ENCODE results near the gene SEMA3C.
A peak's percentile ranks its signal among the peaks of the same experiment; 100 is the strongest.
"Not testable (repeated sequence)": the region's sequence is repeated elsewhere in the genome, so short reads cannot be mapped to it uniquely, and the experiment has no call there.

SEMA3C gene

DNA sequence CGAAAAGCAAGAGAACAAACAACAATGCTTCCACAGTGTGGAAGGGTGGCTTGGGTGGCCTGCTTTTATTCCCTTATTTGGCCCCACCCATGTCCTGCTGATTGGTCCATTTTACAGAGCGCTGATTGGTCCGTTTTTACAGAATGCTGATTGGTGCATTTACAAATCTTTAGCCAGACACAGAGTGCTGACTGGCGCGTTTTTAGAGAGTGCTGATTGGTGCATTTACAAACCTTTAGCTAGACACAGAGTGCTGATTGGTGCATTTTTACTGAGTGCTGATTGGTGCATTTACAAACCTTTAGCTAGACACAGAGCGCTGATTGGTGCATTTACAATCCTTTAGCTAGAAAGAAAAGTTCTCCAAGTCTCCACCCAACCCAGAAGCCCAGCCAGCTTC is 8.1 kb upstream of the SEMA3C start:
- not testable (repeated sequence) for DNase-seq (ENCODE audit: low read depth)

DNA sequence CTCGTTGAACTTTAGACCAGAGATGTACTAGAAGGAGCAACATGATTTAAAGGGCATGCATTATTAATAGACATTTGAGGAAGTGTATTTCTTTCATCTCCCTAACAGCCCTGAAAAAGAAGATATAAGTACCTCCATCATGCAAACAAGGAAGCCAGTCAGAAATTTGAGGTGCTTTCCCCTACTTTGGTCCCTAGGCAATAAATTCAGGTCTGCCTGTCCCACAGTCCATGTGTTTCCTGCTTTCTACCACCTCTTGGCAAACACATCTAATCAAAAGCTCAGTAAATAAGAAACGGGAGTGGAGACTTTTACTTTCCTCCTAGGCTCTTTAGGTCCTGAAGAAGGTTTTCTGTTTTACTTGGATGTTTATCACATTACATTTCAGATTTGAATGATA is 5.2 kb upstream of the SEMA3C start:
- no peak for DNase-seq (ENCODE audit: low read depth)

DNA sequence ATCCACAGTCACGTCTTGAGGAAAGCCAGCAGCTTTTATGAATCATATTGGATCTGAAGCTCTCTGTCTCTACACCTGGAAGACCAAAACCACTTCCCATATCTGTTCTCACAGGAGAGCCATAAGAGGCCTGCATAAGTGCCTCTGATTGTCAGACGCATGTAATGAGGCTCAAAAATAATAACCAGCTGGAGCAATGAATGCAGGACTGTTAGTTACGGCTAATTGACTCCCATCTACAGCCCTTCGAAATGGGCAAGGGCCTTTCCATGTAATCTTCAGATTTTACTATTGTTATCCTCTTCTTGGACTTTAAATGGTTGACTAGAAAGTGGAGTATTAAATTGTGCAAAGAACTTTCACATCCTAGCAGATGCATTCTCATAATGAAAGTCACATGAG is 4.4 kb upstream of the SEMA3C start:
- no peak for DNase-seq (ENCODE audit: low read depth)

DNA sequence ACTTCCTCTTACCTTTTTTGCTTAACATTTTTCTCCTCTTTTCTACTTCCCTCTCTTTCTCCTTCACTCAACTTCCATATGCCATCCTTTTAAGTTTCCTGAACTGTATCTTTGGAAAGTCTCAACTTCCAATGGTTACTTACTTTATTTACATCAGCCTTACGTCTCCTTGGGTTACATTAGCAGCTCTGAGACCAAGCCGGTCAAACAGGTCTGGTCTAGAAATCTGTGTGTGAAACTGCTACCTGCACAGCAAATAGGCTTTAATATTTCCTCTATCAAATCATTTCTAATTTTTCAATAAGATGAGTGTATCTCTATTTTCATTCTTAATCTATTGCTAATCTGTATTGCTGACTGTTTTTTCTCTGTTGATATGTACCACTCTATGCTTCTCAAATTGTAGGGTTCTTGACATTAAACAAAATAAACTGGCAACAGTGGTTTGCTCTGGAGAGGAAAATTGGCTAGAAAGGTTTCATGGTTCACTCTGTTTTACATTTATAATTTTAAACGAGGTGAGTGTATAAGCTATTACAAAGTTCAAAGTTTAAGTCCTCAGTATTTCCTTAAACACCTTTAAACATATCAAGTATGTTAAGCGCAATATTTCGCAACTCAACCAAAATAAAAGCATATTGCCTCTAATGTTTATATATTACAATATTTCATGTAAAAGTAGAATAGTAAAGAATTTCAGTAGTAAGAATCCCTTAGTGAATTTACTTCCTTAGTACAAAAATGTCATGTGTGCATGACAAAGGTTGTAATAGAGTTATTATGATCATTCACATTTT is 3.6 kb upstream of the SEMA3C start:
- no peak for DNase-seq (ENCODE audit: low read depth)

DNA sequence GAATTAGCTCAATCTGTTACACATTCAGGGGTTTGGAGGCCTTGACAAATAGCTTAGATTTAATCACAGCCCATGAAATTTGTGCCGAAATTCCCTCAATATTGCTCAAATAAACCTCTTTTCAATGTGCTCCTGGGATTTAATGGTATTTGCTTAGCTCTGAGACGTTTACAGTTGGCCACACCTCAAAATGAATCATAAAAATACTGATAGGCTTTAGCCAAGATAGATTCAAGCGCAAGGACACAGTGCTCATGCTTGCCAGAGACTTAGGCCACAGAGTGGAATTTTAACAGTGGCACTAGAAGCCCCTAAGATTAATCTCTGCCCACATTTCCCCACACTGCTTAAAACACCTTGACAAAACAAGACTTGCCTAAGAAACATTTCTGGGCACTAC is 2.3 kb upstream of the SEMA3C start:
- no peak for DNase-seq (ENCODE audit: low read depth)

- DNase-seq (ENCODE audit: low read depth), result no peak
Measured at GRCh38 chr7:80918399-80918798, 452 bp downstream of the SEMA3C start.

GRCh38 chr7:80916770-80917741 is 1.8 kb downstream of the SEMA3C start:
- peak; percentile 50 for DNase-seq (ENCODE audit: low read depth)

DNA sequence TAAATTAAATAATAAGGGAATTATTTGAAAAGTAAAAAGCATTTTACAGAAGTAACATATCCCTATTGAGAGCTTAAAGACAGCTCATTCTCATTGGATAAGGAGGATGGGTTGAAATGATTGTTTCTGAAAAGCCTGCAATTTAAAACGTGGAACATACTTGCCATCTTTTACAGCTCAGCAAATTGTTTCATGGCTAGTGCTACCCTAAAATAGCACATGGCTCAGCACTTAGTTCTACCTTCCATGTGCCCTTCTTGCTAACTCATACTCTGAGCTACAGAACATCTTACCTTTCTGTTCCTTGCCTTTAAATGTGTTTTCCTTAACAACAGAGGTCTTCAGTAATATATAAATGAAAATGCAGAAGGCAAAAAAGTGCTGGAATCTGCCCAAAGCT is 8.6 kb downstream of the SEMA3C start:
- DNase-seq (ENCODE audit: low read depth), result no peak

DNA sequence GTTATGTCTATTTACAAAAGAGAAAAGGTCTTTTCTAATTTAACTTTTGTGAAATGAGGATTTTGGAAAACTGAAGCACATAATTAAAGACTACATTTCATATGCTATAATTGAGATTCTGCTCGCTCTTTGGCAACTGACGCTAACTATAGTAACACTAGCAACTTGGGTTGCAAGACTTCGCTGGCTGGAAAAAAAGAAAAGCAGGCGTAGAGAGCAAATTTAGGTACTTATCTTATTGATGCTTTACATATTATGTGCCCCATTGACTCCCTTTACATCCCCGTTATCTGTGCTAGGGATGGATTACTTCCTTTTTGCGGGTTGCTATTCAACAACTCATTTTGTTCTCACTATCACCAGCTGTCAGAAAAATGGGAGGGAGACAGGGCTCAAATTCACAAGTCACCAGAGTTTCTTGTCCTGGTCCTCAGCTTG is 10.5 kb downstream of the SEMA3C start:
- DNase-seq (ENCODE audit: low read depth), result no peak

DNA sequence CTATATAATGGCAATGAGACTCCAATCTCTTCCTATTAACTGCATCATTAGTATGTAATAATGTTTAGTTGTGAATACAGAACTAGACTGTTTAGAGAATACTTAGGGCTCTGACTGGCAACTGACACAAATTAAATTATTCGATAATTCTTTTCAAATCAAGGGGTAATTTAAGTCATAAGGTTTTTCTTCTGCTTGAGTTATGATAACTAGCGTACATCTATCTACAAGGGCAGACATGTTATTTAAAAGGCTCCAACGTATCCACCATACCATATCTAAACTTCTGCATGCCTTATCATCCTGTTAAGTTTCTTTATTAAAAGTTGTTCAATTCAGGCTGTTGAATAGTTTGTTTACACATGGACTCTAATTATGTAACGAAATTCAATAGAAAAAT is 11.2 kb downstream of the SEMA3C start:
- no peak for DNase-seq (ENCODE audit: low read depth)

DNA sequence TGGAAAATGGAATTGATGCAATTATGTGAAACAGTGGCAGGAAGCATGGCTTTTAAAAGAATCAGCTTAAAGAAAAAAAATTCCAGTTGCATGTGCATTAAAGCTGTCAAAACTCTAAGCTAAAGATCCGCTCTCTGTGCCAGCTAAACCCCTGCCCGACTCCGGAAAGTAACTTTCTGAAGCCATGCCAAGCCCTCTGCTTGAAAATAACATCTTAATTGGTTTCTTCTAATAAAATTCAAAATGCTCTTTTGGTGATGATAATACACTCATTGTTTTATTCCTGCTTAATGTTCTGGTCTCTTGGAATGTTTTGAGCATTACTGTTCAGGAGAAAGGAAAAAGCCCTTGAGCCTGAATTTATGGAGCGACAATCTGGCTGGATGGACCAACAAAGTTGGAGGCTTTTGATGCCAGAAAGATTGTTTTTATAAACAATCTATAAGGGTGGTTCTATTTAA is 11.7 kb downstream of the SEMA3C start:
- no peak for DNase-seq (ENCODE audit: low read depth)

DNA sequence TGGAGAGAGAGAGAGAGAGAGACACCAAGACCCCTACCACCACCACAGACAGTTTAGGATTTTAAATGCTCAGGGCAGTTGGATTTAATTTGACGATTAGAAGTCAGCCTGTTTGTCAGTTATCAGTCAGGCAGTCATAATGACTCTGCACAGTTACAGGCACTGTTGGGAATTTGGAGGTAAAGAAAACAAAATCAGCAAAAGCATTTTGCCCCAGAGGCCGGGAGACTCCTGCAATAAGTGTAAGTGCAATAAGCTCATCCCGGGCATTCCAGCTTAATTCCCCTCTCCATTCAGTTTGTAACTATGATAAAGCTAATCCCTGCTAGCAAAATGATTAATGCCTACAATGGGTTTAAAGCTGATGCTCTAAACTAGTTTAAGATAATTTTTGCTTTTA is 13.5 kb downstream of the SEMA3C start:
- no peak for DNase-seq (ENCODE audit: low read depth)

GRCh38 chr7:80902716-80903308 is 16.0 kb downstream of the SEMA3C start:
- DNase-seq (ENCODE audit: low read depth), result no peak

- DNase-seq (ENCODE audit: low read depth), result no peak
Measured at GRCh38 chr7:80902019-80902418, 16.8 kb downstream of the SEMA3C start.

GRCh38 chr7:80900583-80901576 is 18.0 kb downstream of the SEMA3C start:
- DNase-seq (ENCODE audit: low read depth), result peak; percentile 79

- DNase-seq (ENCODE audit: low read depth), result no peak
Measured at GRCh38 chr7:80896906-80897598, 21.8 kb downstream of the SEMA3C start.

GRCh38 chr7:80895056-80895455 is 23.8 kb downstream of the SEMA3C start:
- no peak for DNase-seq (ENCODE audit: low read depth)

DNA sequence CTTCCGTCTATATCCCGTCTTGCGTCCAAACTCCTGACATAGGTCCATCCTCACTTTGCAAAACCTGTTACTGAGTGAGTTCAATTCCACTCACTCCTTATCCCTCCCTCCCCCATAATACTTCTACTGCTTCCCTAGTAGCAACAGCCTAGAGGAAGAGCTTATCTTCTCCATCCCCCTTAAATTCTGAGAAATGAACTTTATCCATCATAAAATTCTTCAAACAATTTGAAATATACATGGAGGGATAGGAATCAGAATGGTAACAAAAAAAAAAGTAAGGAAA is 27.6 kb downstream of the SEMA3C start:
- DNase-seq (ENCODE audit: low read depth), result no peak

GRCh38 chr7:80890426-80891258 is 28.2 kb downstream of the SEMA3C start:
- DNase-seq (ENCODE audit: low read depth), result no peak

- no peak for DNase-seq (ENCODE audit: low read depth)
Measured at GRCh38 chr7:80889525-80889924, 29.3 kb downstream of the SEMA3C start.

Data from fibroblast of the conjunctiva (primary cell).